Urothelium cell line (cell line): ENCODE results near the gene VEGFB.

ENCODE experiments used
- DNase-seq: peaks from one replicate; pipeline ENCODE4 v3.0.0; 2011; ENCODE audit warnings: low spot score, mixed read lengths
- FAIRE-seq: peaks from 2 replicates; lab custom pipeline; 2011; peaks lifted over from hg19 to GRCh38; lab: Jason Lieb, UNC

VEGFB gene

GRCh38 chr11:64230171-64230984, 4.0 kb upstream of the VEGFB start, which contains the start of gene DNAJC4:
Gene DNAJC4 (plus strand): TSS chr11:64230548. CDS start chr11:64230855, 307 bp downstream.
- peak; percentile 90 for DNase-seq
- FAIRE-seq, result no peak

GRCh38 chr11:64230985-64231365, 3.4 kb upstream of the VEGFB start:
- DNase-seq, result no peak
- no peak for FAIRE-seq

- no peak for DNase-seq
- FAIRE-seq, result no peak
Measured at GRCh38 chr11:64231546-64231945, 2.8 kb upstream of the VEGFB start.

GRCh38 chr11:64232182-64232966, 2.0 kb upstream of the VEGFB start:
- no peak for DNase-seq
- no peak for FAIRE-seq

- no peak for FAIRE-seq
Measured at GRCh38 chr11:64232967-64233315, 1.4 kb upstream of the VEGFB start.

GRCh38 chr11:64234647-64235379, 429 bp downstream of the VEGFB start:
- DNase-seq, result peak; percentile 71
- no peak for FAIRE-seq

More at GRCh38 chr11:64232967-64233315, 1.4 kb upstream of the VEGFB start:
- no peak for DNase-seq

GRCh38 chr11:64235437-64236161, 1.2 kb downstream of the VEGFB start:
- FAIRE-seq, result no peak
- DNase-seq, result no peak

GRCh38 chr11:64237484-64237951, 3.1 kb downstream of the VEGFB start:
- FAIRE-seq, result no peak
- DNase-seq, result no peak

- FAIRE-seq, result no peak
- DNase-seq, result no peak
Measured at GRCh38 chr11:64238076-64238475, 3.7 kb downstream of the VEGFB start.

- DNase-seq (no peak), FAIRE-seq (no peak)
Measured at GRCh38 chr11:64238999-64239398, 4.6 kb downstream of the VEGFB start.

- no peak for DNase-seq
- FAIRE-seq, result no peak
Measured at GRCh38 chr11:64239662-64240434, 5.5 kb downstream of the VEGFB start.

GRCh38 chr11:64240435-64241240, 6.3 kb downstream of the VEGFB start, which contains the start of gene FKBP2:
Gene FKBP2 (plus strand): TSS chr11:64241095. CDS start chr11:64242388, 1,293 bp downstream.
- DNase-seq (peak; percentile 98), FAIRE-seq (peak; percentile 30)

GRCh38 chr11:64241241-64241490, 6.8 kb downstream of the VEGFB start:
- no peak for FAIRE-seq
- DNase-seq, result peak; percentile 97

GRCh38 chr11:64241491-64242374, 7.3 kb downstream of the VEGFB start:
- peak; percentile 29 for DNase-seq
- FAIRE-seq, result no peak

GRCh38 chr11:64243236-64243854, 9.0 kb downstream of the VEGFB start:
- FAIRE-seq (no peak), DNase-seq (no peak)

GRCh38 chr11:64244107-64244506, 9.7 kb downstream of the VEGFB start:
- DNase-seq (no peak), FAIRE-seq (no peak)

- FAIRE-seq, result no peak
- DNase-seq, result no peak
Measured at GRCh38 chr11:64244966-64245365, 10.6 kb downstream of the VEGFB start.

- FAIRE-seq (no peak), DNase-seq (no peak)
Measured at GRCh38 chr11:64245401-64245796, 11.0 kb downstream of the VEGFB start.
